ENCODE results near the gene NFKB1. TPM values are rescaled to one million over a fixed set of nuclear protein-coding genes. Genes with fewer than 3 reads are reported as not detected.
"Not testable (repeated sequence)": the region's sequence is repeated elsewhere in the genome, so short reads cannot be mapped to it uniquely, and the experiment has no call there.

Gene NFKB1
- total RNA-seq, 1 donor from 2014 or later: 38.5 TPM

DNA sequence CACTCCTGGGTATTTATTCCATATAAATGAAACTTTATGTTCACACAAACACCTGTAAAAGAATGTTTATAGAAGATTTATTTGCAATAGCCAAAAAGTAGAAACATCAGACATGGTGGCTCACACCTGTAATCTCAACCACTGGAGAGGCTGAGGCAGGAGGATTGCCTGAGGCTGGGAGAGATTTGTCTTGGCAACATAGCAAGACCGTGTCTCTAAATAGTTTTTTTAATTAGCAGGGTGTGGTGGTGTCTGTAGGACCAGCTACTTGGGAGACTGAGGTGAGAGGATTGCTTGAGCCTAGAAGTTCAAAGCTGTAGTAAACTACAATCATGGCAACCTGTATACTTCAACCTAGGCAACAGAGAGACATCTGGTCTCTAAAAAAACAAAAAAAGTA, 27.7 kb upstream of the NFKB1 start:
- Histone ChIP-seq H3K4me1 (no peaks in the 10 kb centered on the region), H3K9me3 (no peaks in the 10 kb centered on the region), H3K27me3 (no peaks in the 10 kb centered on the region), H3K36me3 (no peaks in the 10 kb centered on the region), H3K4me3 (no peak overlapping the region), H3K27ac (no peak overlapping the region)
- DNase-seq (ENCODE audit: extremely low spot score in 2 of 2): no peak
- TF ChIP-seq, protein P1, sequence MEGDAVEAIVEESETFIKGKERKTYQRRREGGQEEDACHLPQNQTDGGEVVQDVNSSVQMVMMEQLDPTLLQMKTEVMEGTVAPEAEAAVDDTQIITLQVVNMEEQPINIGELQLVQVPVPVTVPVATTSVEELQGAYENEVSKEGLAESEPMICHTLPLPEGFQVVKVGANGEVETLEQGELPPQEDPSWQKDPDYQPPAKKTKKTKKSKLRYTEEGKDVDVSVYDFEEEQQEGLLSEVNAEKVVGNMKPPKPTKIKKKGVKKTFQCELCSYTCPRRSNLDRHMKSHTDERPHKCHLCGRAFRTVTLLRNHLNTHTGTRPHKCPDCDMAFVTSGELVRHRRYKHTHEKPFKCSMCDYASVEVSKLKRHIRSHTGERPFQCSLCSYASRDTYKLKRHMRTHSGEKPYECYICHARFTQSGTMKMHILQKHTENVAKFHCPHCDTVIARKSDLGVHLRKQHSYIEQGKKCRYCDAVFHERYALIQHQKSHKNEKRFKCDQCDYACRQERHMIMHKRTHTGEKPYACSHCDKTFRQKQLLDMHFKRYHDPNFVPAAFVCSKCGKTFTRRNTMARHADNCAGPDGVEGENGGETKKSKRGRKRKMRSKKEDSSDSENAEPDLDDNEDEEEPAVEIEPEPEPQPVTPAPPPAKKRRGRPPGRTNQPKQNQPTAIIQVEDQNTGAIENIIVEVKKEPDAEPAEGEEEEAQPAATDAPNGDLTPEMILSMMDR (IDR thresholded peaks at IDR 0.05): no peak
- TF ChIP-seq POLR2AphosphoS5 (IDR thresholded peaks at IDR 0.05; ENCODE audit: insufficient read depth in 1 of 2, low read depth in 1 of 2) (no peak), POLR2A (IDR thresholded peaks at IDR 0.05) (no peak)
- intact Hi-C loops (cut with DNase I): no loop called here

DNA sequence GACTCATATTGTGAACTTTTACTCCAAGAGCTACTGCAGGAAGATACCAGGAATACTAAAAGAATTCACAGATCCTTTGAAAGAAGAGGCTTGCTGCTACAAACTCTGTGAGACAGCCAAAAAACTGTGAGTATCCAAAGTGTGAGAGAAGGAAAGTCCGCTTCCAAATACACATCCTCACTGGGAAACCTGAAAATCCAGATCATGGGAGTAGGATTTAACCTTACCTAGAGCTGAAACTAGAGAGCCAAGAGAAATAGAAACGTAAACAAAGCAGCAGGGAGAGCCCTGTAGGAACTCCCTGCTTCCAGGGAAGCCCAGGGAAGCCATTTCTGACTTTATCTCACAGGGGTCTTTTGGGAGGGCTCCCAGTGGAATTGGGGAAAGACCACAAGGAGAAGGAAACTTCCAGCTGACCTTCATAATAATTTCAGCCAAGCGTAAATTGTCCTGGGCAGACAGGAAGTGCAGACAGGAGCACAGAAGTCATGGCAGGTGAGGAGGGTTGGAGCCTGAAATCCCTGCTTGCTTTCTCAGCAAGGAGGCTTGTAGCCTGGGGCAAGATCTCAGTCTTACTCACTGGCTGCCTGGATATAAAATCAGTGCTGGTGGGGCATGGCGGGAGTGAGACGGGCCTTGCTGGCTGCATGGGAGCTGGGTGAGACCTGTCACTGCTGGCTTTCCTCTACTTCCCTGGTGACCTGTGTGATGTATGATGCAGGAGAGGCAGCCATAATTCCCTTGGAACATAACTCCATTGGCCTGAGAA, 26.2 kb upstream of the NFKB1 start:
- no peak for TF ChIP-seq POLR2AphosphoS5 (IDR thresholded peaks at IDR 0.05; ENCODE audit: insufficient read depth in 1 of 2, low read depth in 1 of 2)
- TF ChIP-seq, protein P1 (IDR thresholded peaks at IDR 0.05): no peak
- no peak for TF ChIP-seq POLR2A (IDR thresholded peaks at IDR 0.05)
- Histone ChIP-seq H3K27ac (no peak overlapping the region), H3K4me3 (no peak overlapping the region), H3K9me3 (no peaks in the 10 kb centered on the region), H3K4me1 (no peaks in the 10 kb centered on the region), H3K27me3 (no peaks in the 10 kb centered on the region), H3K36me3 (no peaks in the 10 kb centered on the region)
- no peak for DNase-seq (ENCODE audit: extremely low spot score in 2 of 2)
- intact Hi-C loops (cut with DNase I): no loop called here

DNA sequence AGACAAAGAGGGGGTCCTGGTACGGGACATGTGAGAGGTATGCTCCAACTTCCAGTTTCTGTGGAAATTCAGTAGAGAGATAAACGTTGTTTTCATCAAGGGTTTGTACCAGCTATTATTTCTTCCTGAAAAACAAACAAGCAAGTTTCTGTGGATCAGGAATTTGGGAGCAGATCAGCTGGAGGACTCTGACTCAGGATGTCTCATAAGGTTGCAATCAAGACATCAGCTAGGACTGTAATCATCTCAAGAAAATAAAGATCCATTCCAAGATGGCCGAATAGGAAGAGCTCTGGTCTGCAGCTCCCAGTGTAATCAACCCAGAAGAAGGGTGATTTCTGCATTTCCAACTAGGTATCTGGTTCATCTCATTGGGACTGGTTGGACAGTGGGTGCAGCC, 23.5 kb upstream of the NFKB1 start:
- no peaks in the 10 kb centered on the region for H3K9me3 ChIP-seq
- H3K27ac ChIP-seq: no peak overlapping the region
- no peaks in the 10 kb centered on the region for H3K27me3 ChIP-seq
- DNase-seq (ENCODE audit: extremely low spot score in 2 of 2): no peak
- H3K4me1 ChIP-seq: no peaks in the 10 kb centered on the region
- TF ChIP-seq POLR2A (IDR thresholded peaks at IDR 0.05) (no peak), POLR2AphosphoS5 (IDR thresholded peaks at IDR 0.05; ENCODE audit: insufficient read depth in 1 of 2, low read depth in 1 of 2) (no peak)
- TF ChIP-seq, protein P1 (IDR thresholded peaks at IDR 0.05): no peak
- intact Hi-C loops (cut with DNase I): no loop called here
- no peaks in the 10 kb centered on the region for H3K36me3 ChIP-seq
- H3K4me3 ChIP-seq: no peak overlapping the region

GRCh38 chr4:102478186-102478585, 23.0 kb upstream of the NFKB1 start:
- Histone ChIP-seq H3K4me3 (no peak overlapping the region), H3K36me3 (no peaks in the 10 kb centered on the region), H3K9me3 (no peaks in the 10 kb centered on the region), H3K27ac (no peak overlapping the region), H3K4me1 (no peaks in the 10 kb centered on the region), H3K27me3 (no peaks in the 10 kb centered on the region)
- intact Hi-C loops (cut with DNase I): no loop called here
- TF ChIP-seq POLR2A (IDR thresholded peaks at IDR 0.05) (no peak), POLR2AphosphoS5 (IDR thresholded peaks at IDR 0.05; ENCODE audit: insufficient read depth in 1 of 2, low read depth in 1 of 2) (no peak)
- TF ChIP-seq, protein P1 (IDR thresholded peaks at IDR 0.05): no peak
- DNase-seq (ENCODE audit: extremely low spot score in 2 of 2): no peak

- H3K4me3 ChIP-seq; H3K27ac ChIP-seq; H3K27me3 ChIP-seq; H3K4me1 ChIP-seq; DNase-seq (ENCODE audit: extremely low spot score in 2 of 2); intact Hi-C loops (cut with DNase I); H3K36me3 ChIP-seq; H3K9me3 ChIP-seq: not testable (repeated sequence)
Observed at GRCh38 chr4:102479832-102480231, 21.3 kb upstream of the NFKB1 start.
